Measurements from ENCODE around the gene NDUFC2. TPM values are rescaled to one million over a fixed set of nuclear protein-coding genes. Genes with fewer than 3 reads are reported as not detected.
A peak's percentile ranks its signal among the peaks of the same experiment; 100 is the strongest.

NDUFC2 gene
- total and polyA plus RNA-seq, 7 donors = 223 to 350 (median 259) TPM

DNA sequence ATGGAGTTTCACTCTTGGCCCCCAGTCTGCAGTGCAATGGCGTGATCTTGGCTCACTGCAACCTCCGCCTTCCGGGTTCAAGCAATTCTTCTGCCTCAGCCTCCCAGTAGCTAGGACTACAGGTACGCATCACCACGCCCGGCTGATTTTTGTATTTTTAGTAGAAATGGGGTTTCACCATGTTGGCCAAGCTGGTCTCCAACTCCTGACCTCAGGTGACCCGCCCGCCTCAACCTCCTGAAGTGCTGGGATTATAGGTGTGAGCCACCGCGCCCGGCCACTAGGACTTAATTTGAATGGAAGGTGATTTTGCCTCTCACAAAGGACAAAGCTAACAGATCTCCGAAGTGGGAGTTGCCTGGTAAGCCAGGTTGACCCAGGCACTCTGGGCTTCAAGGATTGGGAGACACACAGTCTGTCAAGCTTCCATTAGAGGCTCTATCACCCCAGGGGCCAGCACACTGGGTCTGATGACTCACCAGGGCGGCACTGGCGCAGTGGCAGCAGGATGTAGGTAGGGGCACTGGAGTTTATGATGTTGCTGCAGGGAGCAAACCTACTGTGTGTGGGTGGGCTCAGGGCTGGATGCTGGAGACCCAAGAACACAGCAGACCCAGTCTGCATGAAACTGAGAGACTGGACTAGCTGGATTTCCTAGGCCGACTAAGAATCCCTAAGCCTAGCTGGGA lies 38.8 kb downstream of the NDUFC2 start:
- Histone ChIP-seq H3K9me3 (no peaks in the 10 kb centered on the region), H3K27ac (no peak overlapping the region), H3K36me3 (ENCODE audit: insufficient read depth in 1 of 2, low read depth in 1 of 2) (no peaks in the 10 kb centered on the region), H3K27me3 (ENCODE audit: insufficient read depth in 3 of 3, low read length in 2 of 3) (no peaks in the 10 kb centered on the region), H3K4me1 (no peaks in the 10 kb centered on the region), H3K4me3 (peak overlapping the region; percentile 45)
- TF ChIP-seq CTCF (IDR thresholded peaks at IDR 0.05) = no peak
- 89 to 93% (median 93%) methylated on average over 15 of the region's 15 CpGs for WGBS, 3 donors
- DNase-seq (no peak), ATAC-seq (no peak)
- intact Hi-C loops (cut with DNase I) = loop anchor here in 1 of 2 donors (10.0 kb wide), 1 partner anchor 266 kb away; no protein-coding TSS in a partner anchor

- ATAC-seq = peak in 1 of 4 donors; percentile 58
- TF ChIP-seq CTCF (IDR thresholded peaks at IDR 0.05) = no peak
- Histone ChIP-seq H3K27ac (peak overlapping the region; percentile 73), H3K36me3 (ENCODE audit: insufficient read depth in 1 of 2, low read depth in 1 of 2) (no peaks in the 10 kb centered on the region), H3K9me3 (no peaks in the 10 kb centered on the region), H3K27me3 (ENCODE audit: insufficient read depth in 3 of 3, low read length in 2 of 3) (no peaks in the 10 kb centered on the region), H3K4me3 (peak overlapping the region; percentile 45), H3K4me1 (no peaks in the 10 kb centered on the region)
- 13 to 25% (median 16%) methylated on average over 7 of the region's 7 CpGs for WGBS, 3 donors
- intact Hi-C loops (cut with DNase I) = loop anchor here in 1 of 2 donors (10.0 kb wide), 1 partner anchor 265 kb away; no protein-coding TSS in a partner anchor
- DNase-seq = peak; percentile 74 to 79
Measured at GRCh38 chr11:78039919-78040671, 39.6 kb downstream of the NDUFC2 start.

- ATAC-seq = no peak
- Histone ChIP-seq H3K27me3 (ENCODE audit: insufficient read depth in 3 of 3, low read length in 2 of 3) (no peaks in the 10 kb centered on the region), H3K36me3 (ENCODE audit: insufficient read depth in 1 of 2, low read depth in 1 of 2) (no peaks in the 10 kb centered on the region), H3K27ac (peak overlapping the region; percentile 73), H3K4me3 (no peak overlapping the region), H3K4me1 (no peaks in the 10 kb centered on the region), H3K9me3 (no peaks in the 10 kb centered on the region)
- WGBS, 3 donors = 68 to 83% (median 71%) methylated on average over 4 of the region's 4 CpGs
- DNase-seq = no peak
- no peak for TF ChIP-seq CTCF (IDR thresholded peaks at IDR 0.05)
- intact Hi-C loops (cut with DNase I) = no loop called here
Measured at GRCh38 chr11:78039391-78039918, 40.2 kb downstream of the NDUFC2 start.

GRCh38 chr11:78038697-78039313 lies 40.9 kb downstream of the NDUFC2 start:
- ATAC-seq (no peak), DNase-seq (no peak)
- no peaks in the 10 kb centered on the region for H3K9me3 ChIP-seq
- intact Hi-C loops (cut with DNase I) = no loop called here
- no peak for TF ChIP-seq CTCF (IDR thresholded peaks at IDR 0.05)
- no peaks in the 10 kb centered on the region for H3K27me3 ChIP-seq (ENCODE audit: insufficient read depth in 3 of 3, low read length in 2 of 3)
- no peaks in the 10 kb centered on the region for H3K4me1 ChIP-seq
- no peaks in the 10 kb centered on the region for H3K36me3 ChIP-seq (ENCODE audit: insufficient read depth in 1 of 2, low read depth in 1 of 2)
- H3K27ac ChIP-seq = no peak overlapping the region
- 68 to 76% (median 75%) methylated on average over 8 of the region's 8 CpGs for WGBS, 3 donors
- no peak overlapping the region for H3K4me3 ChIP-seq

All from psoas muscle (tissue), 8 donors.